Endothelial cell of umbilical vein (primary cell): ENCODE results near the gene POGLUT3. TPM values are rescaled to one million over a fixed set of nuclear protein-coding genes. Genes with fewer than 3 reads are reported as not detected.

ENCODE experiments used
- BruUV-seq: library from RNA; stranded (reverse); fragments of 400-500 nt; replicated peaks from 2 replicates; lab custom pipeline; 2021; lab: Mats Ljungman, UMichigan
- CTCF ChIA-PET: fragments of 300-600, 350-600 bp; sonication (Branson Sonifier 250); formaldehyde crosslinking; loops from one replicate; lab custom pipeline; 2021; ENCODE audit warnings: antibody characterized with exemption, inconsistent platforms; lab: Charles Lee
- POLR2A ChIA-PET: fragments of 300-600, 350-600 bp; sonication (Branson Sonifier 250); formaldehyde crosslinking; loops from one replicate; lab custom pipeline; 2021; ENCODE audit warnings: antibody characterized with exemption, inconsistent platforms; lab: Charles Lee
- DNase-seq: peaks from one replicate; pipeline ENCODE4 v3.0.0-alpha.2; 2011; ENCODE audit warnings: low read depth, low spot score
- FAIRE-seq: peaks from 2 replicates; lab custom pipeline; 2011; peaks lifted over from hg19 to GRCh38; lab: Jason Lieb, UNC
- H2AFZ ChIP-seq: 2 replicates; pipeline ENCODE4 v1.6.0; 2012; ENCODE audit warnings: low read depth, low read length, control low read depth, inconsistent platforms
- H3K27ac ChIP-seq: 2 replicates; pipeline ENCODE4 v1.5.1; 2011; ENCODE audit warnings: low read depth, mild to moderate bottlenecking, control low read depth, low read length, moderate library complexity; ENCODE audit not compliant: insufficient read depth
- H3K27me3 ChIP-seq, 2 experiments: 2 replicates each; pipeline versions ENCODE4 v1.6.0 to v1.6.1; 2011; ENCODE audit warnings: low read length in 2 of 2, mixed read lengths in 1 of 2; ENCODE audit not compliant: control insufficient read depth in 2 of 2, insufficient read depth in 2 of 2
- H3K36me3 ChIP-seq, 2 experiments: 2 replicates in 1 of 2; 3 replicates in 1 of 2; pipeline ENCODE4 v1.5.1; 2011; ENCODE audit warnings: low read length in 2 of 2, mild to moderate bottlenecking in 1 of 2, moderate library complexity in 1 of 2; ENCODE audit not compliant: control insufficient read depth in 2 of 2, insufficient read depth in 2 of 2; ENCODE audit errors: extremely low read depth in 1 of 2
- H3K4me1 ChIP-seq: 3 replicates; pipeline ENCODE4 v1.5.1; 2011; ENCODE audit warnings: mild to moderate bottlenecking, low read length; ENCODE audit not compliant: control insufficient read depth, insufficient read depth; ENCODE audit errors: extremely low read depth
- H3K4me2 ChIP-seq: 2 replicates; pipeline ENCODE4 v1.6.1; 2011; ENCODE audit warnings: low read length, control low read depth, mixed read lengths; ENCODE audit not compliant: insufficient read depth
- H3K4me3 ChIP-seq, 3 experiments: fragments of 200-600 bp in 1 of 3; sonication (generic), shearing (Covaris generic) in 1 of 3; replicated peaks in 1 of 3; 2 replicates each; pipeline ENCODE4 v1.5.1; 2011 to 2016; ENCODE audit warnings: control low read depth in 3 of 3, low read length in 3 of 3, mild to moderate bottlenecking in 2 of 3, inconsistent platforms in 1 of 3, low read depth in 1 of 3, moderate library complexity in 1 of 3; ENCODE audit not compliant: insufficient read depth in 1 of 3
- H3K79me2 ChIP-seq: 2 replicates; pipeline ENCODE4 v1.6.0; 2012; ENCODE audit warnings: low read length, inconsistent platforms; ENCODE audit not compliant: control insufficient read depth, insufficient read depth
- H3K9ac ChIP-seq: replicated peaks from 2 replicates; pipeline ENCODE3; 2011; ENCODE audit warnings: low read length, control low read depth; ENCODE audit not compliant: insufficient read depth; ENCODE audit errors: extremely low read depth
- H3K9me1 ChIP-seq: replicated peaks from 3 replicates; pipeline ENCODE4 v1.6.0; 2011; ENCODE audit warnings: mild to moderate bottlenecking, low read length; ENCODE audit not compliant: control insufficient read depth, insufficient read depth; ENCODE audit errors: extremely low read depth
- H3K9me3 ChIP-seq: replicated peaks from 2 replicates; pipeline ENCODE4 v1.5.1; 2012; ENCODE audit warnings: low read length, inconsistent platforms; ENCODE audit not compliant: control insufficient read depth, insufficient read depth
- H4K20me1 ChIP-seq: replicated peaks from 2 replicates; pipeline ENCODE3; 2011; ENCODE audit warnings: mild to moderate bottlenecking, low read length; ENCODE audit not compliant: control insufficient read depth, insufficient read depth; ENCODE audit errors: extremely low read depth
- CTCF ChIP-seq, 2 donors: IDR thresholded peaks; 1 replicate in 1 of 2; 2 replicates in 1 of 2; pipeline ENCODE4 v1.5.1; 2011; ENCODE audit warnings: low read length in 2 of 2, mild to moderate bottlenecking in 2 of 2, moderate library complexity in 2 of 2, control low read depth in 1 of 2, inconsistent platforms in 1 of 2, low read depth in 1 of 2; ENCODE audit not compliant: insufficient read depth in 1 of 2; ENCODE audit errors: extremely low read depth in 1 of 2
- EZH2 ChIP-seq: IDR thresholded peaks from 2 replicates; pipeline ENCODE4 v1.6.1; 2012; ENCODE audit warnings: borderline replicate concordance, low read depth, mild to moderate bottlenecking, moderate library complexity, low read length, inconsistent platforms; ENCODE audit not compliant: severe bottlenecking
- FOS ChIP-seq: IDR thresholded peaks from 2 replicates; pipeline ENCODE4 v1.6.1; 2011; ENCODE audit warnings: mild to moderate bottlenecking, low read length, moderate library complexity, borderline replicate concordance; ENCODE audit not compliant: insufficient read depth
- GATA2 ChIP-seq: IDR thresholded peaks from 2 replicates; pipeline ENCODE4 v1.7.0; 2011; ENCODE audit warnings: low read depth, mild to moderate bottlenecking, moderate library complexity, mixed read lengths, low read length; ENCODE audit not compliant: insufficient read length, insufficient read depth
- JUN ChIP-seq: IDR thresholded peaks from 2 replicates; pipeline ENCODE4 v1.6.1; 2011; ENCODE audit warnings: borderline replicate concordance, low read depth; ENCODE audit not compliant: insufficient read length, insufficient read depth
- MYC ChIP-seq: IDR thresholded peaks from one replicate; pipeline ENCODE4 v1.6.1; 2011; ENCODE audit warnings: mild to moderate bottlenecking, low read depth, low read length
- POLR2A ChIP-seq: IDR thresholded peaks from 2 replicates; pipeline ENCODE4 v1.6.1; 2012; ENCODE audit warnings: low read depth, mild to moderate bottlenecking, control low read depth, low read length
- POLR2AphosphoS5 ChIP-seq: IDR thresholded peaks from 2 replicates; pipeline ENCODE4 v1.6.1; 2012; ENCODE audit warnings: low read depth, mild to moderate bottlenecking, control low read depth, low read length, moderate library complexity; ENCODE audit not compliant: insufficient read depth
- dilution Hi-C: fragments of 300-500 bp; cut with MboI; formaldehyde crosslinking; loops from one replicate; pipeline ENCODE4 v1.15.0; 2019; ENCODE audit warnings: low sequenced_read_pairs; ENCODE audit not compliant: extremely low pct_ligation_motif_present
- intact Hi-C: fragments of 100-400 bp; cut with micrococcal nuclease; formaldehyde crosslinking; loops from one replicate; pipeline ENCODE4 v1.10.0; 2022
- polyA plus RNA-seq, 4 experiments: library from polyadenylated mRNA; depleted of rRNA in 3 of 4; stranded (reverse) in 3 of 4; unstranded in 1 of 4; fragments of >200 nt; gene quantifications; 2 replicates each; pipeline versions ENCODE4 v1.2.1 to v1.2.3, GENCODE V29; 2011 to 2012; ENCODE audit warnings: missing spikeins in 1 of 4
- total RNA-seq: library from RNA; stranded (reverse); gene quantifications from 2 replicates; pipeline ENCODE4 v1.2.3, GENCODE V29; 2021
- TF ChIP-seq, protein P1 (sequence below): IDR thresholded peaks from 2 replicates; pipeline ENCODE4 v1.6.1; 2011; ENCODE audit not compliant: insufficient read depth, insufficient read length

The POGLUT3 gene
- total and polyA plus RNA-seq, 2 donors (not counting 3 experiments of a cell fraction or from before 2014, with no cell fraction given), result 14.3 to 46.4 TPM

GRCh38 chr11:108466405-108466804, 31.8 kb downstream of the POGLUT3 start:
- no peaks in the 10 kb centered on the region for H3K9me1 ChIP-seq
- peak overlapping the region; percentile 81 for H2AFZ ChIP-seq
- dilution Hi-C loops (no loop called here), intact Hi-C loops (loop anchor here (2.0 to 5.0 kb wide), 4 partner anchors 126 to 404 kb away; partner anchors contain the start of genes ACAT1 and EXPH5)
- no peaks in the 10 kb centered on the region for H3K79me2 ChIP-seq
- H3K27ac ChIP-seq, result peak overlapping the region; percentile 97
- DNase-seq (no peak), FAIRE-seq (no peak)
- H3K4me2 ChIP-seq, result peak overlapping the region; percentile 94
- H3K9ac ChIP-seq, result peak overlapping the region; percentile 98
- peaks cover 3% of the 10 kb centered on the region for H3K4me1 ChIP-seq
- H3K9me3 ChIP-seq, result no peaks in the 10 kb centered on the region
- BruUV-seq, result no TSS peak
- no peaks in the 10 kb centered on the region for H3K27me3 ChIP-seq
- no peaks in the 10 kb centered on the region for H3K36me3 ChIP-seq
- peak overlapping the region; percentile 38 to 86 (median 62) for H3K4me3 ChIP-seq
- CTCF ChIA-PET, result no interaction called here
- TF ChIP-seq CTCF (IDR thresholded peaks at IDR 0.05; ENCODE audit: extremely low read depth in 1 of 2, insufficient read depth in 1 of 2, low read depth in 1 of 2, low read length in 2 of 2) (no peak), EZH2 (no peak), MYC (no peak), FOS (no peak), POLR2A (no peak), GATA2 (no peak), JUN (no peak), POLR2AphosphoS5 (no peak)
- TF ChIP-seq, protein P1, sequence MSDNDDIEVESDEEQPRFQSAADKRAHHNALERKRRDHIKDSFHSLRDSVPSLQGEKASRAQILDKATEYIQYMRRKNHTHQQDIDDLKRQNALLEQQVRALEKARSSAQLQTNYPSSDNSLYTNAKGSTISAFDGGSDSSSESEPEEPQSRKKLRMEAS, result no peak
- POLR2A ChIA-PET, result interaction anchor here (1.1 kb wide), 1 partner anchor 32 kb away, joined by 3 read pairs; the partner anchor contains the start of gene POGLUT3
- H4K20me1 ChIP-seq, result no peaks in the 10 kb centered on the region
